ENCODE results near the gene VWA8.

GRCh38 chr13:41765813-41766212 is 195.1 kb downstream of the VWA8 start:
- no peak for TF ChIP-seq CTCF (IDR thresholded peaks at IDR 0.05; ENCODE audit: control extremely low read depth in 1 of 3, insufficient read depth in 1 of 3, low read depth in 1 of 3, low read length in 3 of 3)
- no peak for TF ChIP-seq EZH2 (IDR thresholded peaks at IDR 0.05; ENCODE audit: low read depth, low read length, severe bottlenecking)
- TF ChIP-seq POLR2AphosphoS5 (IDR thresholded peaks at IDR 0.05; ENCODE audit: low read depth, low read length) = no peak
- TF ChIP-seq ZNF274 (IDR thresholded peaks at IDR 0.05; ENCODE audit: borderline replicate concordance, extremely low read depth, low read length) = no peak
- no peak for TF ChIP-seq MAX (IDR thresholded peaks at IDR 0.05)
- no peak for TF ChIP-seq BACH1 (IDR thresholded peaks at IDR 0.05; ENCODE audit: low read length)
- TF ChIP-seq CHD2 (IDR thresholded peaks at IDR 0.05; ENCODE audit: low read length) = no peak
- no peak for TF ChIP-seq TAF1 (IDR thresholded peaks at IDR 0.05; ENCODE audit: low read depth, low read length)
- no peak for TF ChIP-seq SP1 (IDR thresholded peaks at IDR 0.05; ENCODE audit: low read depth, low read length)
- TF ChIP-seq HDAC6 (IDR thresholded peaks at IDR 0.05; ENCODE audit: low read depth, low read length) = no peak
- no peak for TF ChIP-seq KDM5A (IDR thresholded peaks at IDR 0.05; ENCODE audit: low read length)
- no peak for TF ChIP-seq RAD21 (IDR thresholded peaks at IDR 0.05 in 1 of 2, conservative IDR thresholded peaks at IDR 0.05 in 1 of 2; ENCODE audit: low read depth in 2 of 2, low read length in 2 of 2)
- no peak for TF ChIP-seq NANOG (IDR thresholded peaks at IDR 0.05; ENCODE audit: insufficient read depth, low read depth, low read length, poor library complexity, severe bottlenecking)
- TF ChIP-seq POLR2A (IDR thresholded peaks at IDR 0.05; ENCODE audit: control extremely low read depth in 1 of 2, low read depth in 2 of 2, low read length in 2 of 2) = no peak
